ENCODE measurements around the gene CDH4.

Gene CDH4

DNA sequence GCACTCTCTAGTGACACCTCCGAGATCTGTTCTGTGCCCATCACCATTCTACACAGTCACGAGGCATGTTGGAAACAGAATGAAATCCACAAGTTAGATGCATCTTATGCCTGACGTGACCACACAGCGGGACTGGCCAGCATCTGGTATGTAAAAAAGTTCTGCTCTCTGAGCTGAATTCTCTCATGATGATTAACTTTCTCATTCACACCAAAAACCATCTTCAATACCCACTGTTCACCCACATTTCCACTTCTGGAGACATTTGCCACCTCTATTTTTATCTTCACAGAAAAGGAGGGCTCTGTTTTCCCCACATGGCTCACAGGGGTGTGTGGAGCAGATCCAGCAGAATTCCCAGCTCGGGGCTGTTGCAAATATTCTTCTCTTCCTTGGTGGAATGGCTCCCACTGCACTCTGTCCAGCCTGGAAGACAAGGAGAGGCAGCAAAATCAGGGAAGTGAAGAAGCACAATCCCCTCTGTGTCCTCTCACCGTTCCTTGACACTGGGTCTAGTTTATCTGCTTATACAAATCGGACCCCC is 510.2 kb downstream of the CDH4 start:
- no peak for DNase-seq

DNA sequence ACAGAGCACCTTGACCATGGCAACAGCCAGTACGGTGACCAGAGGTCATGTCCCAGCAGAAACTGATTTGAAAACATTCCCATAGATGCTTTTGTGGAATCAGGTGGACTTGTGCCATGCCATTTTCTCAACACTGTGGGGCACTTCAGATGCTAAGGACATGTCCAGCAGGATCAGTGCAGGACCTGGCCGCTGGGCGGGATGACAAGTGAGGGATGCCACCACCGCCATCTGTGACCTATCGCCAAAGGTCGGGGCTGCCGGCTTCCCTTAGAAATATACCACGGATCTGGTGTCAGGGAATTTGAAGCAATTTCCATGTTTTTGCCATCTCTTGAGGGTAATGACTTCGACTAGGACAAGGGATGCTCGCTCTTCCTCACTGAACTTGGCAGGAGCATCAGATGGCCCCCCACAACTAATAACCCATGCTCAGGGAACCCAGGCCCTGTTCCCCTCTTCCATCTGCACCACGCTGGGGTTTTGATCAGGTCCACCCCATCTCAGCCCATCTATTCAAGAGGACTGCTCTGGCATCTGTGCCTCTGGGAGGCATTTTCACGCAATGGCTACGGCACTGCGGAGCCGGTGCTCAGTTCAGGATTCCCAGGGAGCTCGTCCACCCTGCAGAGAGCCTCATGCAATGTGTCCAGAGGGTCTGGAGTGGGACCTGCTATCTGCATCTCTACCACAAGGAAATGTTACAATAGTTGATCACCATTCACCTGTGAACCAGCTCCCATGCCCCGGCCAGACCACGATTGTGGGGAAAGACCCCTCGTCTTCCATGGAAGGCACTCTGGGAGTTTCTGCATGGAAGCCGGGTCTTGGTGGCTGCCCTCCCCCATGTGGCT is 511.1 kb downstream of the CDH4 start:
- no peak for DNase-seq

DNA sequence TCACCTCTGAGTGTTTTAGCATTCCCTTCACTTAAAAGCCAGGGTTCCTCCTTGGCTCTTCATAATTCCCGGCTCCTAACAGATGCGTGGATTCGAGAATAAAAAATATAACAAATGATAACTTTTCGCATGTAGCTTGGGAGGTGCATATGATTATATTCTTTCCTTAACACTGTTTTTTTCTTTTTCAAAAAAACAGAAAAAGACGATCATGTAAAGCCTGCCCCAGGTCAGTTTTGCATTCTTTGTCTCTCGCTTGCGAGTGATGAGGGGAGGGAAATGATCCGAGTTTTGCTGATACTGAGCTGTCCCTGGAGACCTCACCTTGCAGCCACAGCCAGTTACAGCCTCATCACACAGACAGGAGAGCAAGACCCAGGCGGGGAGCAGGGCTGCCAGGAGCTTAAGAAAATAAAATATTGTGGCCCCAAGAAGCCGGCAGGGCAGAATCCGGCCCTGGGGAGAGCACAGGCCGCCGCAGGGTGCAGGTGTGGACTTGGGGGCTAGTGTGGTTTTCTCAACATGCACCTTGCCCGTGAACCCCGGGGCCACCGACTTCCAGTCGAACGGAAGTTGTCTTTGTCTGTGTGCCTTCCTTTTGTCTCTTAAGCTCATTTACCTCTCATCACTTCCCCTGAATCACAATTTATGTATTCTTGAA is 511.8 kb downstream of the CDH4 start:
- DNase-seq, result no peak

DNA sequence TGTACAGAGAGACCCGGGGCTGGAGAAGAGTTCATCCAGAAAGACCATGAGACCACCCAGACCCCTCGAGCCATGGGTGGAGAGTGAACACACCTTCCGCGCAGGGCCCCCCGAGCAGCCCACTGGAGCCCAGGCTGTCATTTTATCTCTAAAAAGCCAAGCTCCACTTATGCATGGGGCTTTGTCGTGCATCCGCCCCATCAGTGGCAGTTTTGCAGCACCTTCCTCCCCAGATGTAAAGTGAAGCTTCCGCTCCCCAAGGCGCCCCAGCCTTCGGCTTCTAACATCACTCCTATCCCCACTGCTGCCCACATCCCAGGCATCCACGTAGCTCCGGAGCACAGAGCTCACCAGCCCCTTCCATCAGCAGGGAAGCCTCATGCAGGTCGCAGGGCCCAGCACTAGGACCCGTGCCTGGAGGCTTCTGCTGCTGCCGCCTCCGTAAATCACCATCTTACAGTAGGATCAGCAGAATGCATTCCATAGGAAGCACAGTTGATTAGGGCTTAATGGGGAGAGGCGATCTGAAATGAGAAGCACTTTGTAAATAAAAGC is 512.5 kb downstream of the CDH4 start:
- no peak for DNase-seq

DNA sequence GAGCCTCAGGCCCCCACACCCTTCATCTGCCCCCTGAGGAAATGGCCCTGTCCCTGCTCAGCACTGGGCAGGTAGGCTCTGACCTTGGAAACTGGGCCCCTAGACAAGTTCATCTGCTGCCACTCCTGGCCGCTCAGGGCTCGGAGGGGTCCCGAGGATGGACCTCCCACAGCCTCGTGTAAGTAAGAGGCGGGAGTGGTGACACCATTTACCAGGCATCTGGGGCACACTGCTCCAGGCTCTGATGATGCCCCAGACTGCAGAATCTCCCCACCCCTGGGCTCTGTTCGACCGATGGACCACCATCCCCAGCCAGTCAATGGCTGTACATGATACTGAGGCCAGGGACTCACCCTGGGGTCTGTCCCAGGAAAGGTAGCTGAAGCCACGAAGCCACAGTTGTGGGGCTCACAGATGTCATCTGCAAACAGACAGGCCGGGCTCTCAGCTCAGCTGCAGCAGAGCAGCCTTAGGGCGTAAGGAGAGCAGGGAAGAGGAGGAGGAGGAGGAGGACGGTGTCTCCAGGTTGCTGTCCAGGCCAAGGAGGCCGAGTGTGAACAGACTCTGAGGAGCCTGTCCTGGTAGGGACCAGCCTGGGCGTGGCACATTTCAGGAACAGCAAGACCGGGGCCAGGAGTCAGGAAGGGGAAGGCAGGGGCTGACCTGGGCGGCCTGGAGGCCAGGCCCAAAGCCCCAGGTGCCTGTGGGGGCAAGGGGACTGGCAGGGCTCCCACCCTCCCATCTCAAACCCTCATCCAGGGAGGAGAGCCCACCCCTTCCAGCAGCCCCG is 513.2 kb downstream of the CDH4 start:
- DNase-seq, result no peak

DNA sequence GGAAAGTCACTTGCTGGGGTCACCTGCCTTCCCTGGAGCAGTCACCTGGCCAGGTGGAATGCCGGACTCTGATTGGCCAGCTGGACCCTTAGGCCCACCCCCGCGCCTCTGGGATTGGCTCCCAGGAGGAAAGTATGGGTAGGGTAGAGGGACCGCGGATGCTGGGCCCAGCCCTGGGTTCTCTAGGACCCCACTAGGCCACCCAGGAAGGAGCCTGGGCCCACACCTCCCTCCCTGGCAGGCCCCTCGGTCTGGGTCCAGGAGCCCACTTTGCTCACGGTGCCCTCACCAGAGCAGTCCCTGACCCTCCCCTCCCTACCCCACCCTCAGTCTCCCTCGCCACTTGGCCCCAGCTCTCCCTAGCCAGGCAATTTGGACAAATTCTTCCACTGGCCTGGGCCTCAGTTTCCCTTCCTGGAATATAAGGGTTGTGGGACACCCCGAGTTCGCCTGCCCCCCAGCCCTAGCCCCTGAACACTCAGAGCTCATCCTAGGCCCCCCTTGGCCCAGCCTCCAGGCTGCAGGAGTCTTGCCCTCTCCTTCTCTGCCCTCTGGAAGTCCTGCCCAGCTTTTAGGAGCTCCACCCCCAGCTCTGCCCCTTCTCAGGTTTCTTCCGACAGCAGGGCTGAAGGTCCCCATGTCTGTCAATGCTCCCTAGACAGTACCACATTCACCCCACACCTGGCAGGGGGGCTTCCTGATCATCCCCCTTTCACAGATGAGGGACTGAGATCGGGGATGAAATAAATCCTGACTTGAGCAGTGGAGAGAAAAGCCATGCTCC is 514.0 kb downstream of the CDH4 start:
- DNase-seq, result no peak

DNA sequence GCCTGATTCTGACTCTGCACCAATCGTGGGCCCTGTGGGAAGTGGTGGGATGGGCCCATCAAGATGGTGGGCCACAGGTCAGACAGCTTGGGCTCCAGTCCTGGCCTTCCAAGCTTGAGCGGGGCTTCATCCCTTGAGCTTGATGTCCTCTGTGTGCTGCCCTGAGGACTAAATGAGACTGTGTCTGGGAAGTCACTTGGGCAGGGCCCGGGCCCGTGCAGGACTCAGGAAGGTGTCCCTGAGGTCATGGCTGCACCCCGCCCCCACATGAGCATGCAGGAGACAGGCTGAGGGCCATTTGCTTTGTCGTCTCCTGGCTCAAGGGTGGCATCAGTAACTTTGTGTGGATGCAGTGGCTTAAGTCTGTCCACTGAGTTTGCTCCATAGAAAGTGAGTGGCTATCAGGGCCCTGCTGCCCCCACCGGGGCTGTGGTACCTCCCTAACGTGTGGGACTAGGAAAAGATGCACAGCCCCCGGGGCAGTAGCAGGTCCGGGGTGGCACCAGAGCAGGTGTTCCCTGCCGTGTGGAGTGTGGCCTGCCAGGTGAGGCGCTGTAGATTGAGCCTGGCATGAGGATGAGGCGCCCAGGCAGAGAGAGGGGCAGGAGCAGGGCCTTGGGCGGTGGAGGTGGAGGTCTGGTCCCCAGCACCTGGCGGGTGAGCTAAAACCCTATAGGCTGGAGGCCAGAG is 515.0 kb downstream of the CDH4 start:
- DNase-seq, result no peak

DNA sequence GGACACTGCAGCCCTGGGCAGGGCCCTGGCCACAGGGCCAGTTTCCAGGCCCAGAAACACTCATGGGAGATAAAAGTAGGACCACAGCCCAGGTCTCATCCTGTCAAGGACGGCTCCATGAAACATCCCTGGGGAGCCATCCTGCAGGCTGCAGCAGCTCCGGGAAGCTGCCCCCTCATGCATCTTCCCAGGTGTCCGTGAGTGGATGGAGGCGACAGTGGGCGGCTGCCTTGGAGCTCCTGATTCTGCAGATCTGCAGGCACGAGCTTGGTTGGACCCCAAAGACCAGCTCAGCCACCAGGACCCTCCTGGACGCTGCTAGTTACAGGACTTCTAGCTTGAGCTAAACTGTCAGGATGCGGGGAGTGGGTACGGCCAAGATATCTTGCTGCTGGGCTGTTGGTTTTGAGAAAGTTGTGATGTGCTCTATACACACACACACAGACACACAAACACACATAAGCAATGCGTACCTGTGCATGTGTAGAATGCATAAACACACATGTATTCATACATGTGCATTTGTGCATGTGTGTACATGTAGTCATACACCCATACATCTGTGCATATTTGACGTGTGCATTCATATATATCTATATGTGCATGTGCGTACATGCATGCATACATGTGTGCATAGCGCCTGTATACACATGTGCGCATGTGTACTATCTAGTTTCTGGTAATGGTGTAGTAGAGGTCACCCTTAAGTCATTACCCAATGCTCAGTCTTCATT is 515.9 kb downstream of the CDH4 start:
- DNase-seq, result no peak

DNA sequence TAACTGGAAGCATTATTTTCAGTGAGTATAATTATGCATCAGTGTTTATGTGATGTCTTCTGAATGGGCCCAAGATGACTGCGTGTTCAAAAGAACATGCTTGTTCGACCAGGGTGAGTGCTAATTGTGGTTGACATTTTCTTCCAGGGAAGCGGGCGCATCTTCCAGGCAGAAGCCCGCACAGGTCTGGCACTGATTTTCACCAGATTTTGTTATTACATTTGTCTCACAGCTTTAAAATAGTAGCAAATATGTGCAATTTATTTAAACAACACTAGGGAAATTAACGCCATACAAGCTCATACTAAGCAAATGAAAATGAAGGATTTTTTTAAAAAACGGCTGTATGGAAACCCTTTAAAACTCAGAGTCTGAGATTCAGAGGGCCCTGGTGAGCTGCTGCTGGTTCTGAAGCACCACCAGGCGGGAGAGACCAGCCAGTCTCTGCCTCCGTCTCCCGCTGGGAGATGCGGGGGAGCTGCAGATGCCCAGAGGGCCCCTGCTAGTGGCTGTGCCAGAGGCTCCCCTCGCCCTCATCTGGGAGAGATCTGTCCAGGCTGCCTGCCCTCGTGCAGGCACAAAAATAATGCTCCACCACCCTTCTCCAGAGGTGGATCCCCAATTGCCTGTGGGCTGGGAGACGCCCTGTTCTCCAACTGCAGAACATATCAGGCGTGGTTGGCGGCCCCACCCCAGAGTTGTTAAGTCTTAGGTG is 516.7 kb downstream of the CDH4 start:
- DNase-seq, result no peak

DNA sequence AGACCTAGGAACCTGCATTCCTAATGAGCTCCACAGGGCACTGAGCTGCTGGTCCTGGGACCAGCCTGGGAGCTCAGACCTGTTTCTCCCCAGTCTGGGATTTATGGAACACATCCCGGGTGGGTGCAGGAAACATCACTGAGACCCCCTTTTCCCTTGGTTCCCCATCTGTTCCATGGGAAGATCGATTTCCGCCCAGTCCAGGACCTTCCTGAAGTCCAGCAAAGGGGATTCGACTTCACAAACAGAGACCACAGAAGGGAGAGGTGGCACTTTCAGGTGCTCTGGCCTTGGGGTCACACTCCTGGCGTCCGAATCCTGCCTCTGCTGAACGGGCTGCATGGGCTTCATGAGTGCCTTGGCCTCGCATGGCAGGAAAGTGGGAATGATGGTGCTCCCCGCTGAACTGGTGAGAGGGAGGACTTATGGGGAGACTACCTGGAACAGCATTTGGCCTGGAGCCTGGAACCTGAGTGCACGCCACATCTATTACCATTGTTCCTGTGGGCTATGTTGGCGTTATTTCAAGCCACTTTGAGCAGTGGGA is 517.3 kb downstream of the CDH4 start:
- no peak for DNase-seq

DNA sequence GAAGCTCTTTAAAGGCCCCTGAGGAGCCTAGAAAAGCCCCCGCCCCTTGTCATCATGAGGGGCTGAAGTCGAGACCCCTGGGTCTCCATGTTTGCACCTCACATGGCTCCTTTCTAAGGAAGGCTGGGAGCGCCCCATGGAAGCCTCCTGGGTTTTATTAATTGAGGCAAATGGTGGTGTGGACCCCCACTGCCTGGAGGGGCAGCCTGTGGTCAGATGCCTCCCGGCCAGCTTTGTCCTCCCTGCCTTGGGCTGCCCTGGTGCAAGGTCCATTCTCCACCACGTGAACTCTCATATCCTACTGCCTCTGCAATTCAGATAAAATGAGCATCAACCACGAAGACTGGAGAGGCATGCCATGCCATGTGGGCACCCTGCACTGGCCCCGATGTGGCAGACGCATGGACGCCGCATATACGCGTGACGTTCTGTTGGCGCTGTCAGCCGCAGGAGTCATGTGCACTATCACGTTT is 518.1 kb downstream of the CDH4 start:
- no peak for DNase-seq

DNA sequence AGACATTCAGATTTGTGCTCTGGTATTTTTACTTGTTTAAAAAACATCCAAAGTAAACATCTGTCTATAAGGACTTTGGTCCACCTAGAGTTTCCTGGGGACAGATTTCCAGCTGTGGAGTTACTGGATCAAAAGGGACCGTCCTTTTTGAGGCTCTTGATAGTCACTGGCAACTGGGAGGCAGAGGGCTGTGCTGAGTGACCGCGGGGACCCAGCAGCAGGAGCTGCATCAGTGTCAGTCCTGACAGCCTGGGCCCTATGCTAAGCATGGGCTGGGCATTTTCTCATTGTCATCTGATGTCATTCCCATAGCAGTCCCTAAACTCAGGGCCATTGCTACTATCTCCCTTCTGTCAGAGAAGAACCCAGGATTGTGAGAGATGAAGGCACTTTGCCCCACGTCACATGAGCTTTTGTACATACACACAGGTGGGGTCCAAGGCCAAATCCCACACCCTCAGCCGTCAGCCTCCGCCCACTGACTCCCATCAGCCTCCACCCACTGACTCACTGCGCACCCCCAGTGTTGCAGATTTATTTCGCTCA is 519.8 kb downstream of the CDH4 start:
- DNase-seq, result no peak

DNA sequence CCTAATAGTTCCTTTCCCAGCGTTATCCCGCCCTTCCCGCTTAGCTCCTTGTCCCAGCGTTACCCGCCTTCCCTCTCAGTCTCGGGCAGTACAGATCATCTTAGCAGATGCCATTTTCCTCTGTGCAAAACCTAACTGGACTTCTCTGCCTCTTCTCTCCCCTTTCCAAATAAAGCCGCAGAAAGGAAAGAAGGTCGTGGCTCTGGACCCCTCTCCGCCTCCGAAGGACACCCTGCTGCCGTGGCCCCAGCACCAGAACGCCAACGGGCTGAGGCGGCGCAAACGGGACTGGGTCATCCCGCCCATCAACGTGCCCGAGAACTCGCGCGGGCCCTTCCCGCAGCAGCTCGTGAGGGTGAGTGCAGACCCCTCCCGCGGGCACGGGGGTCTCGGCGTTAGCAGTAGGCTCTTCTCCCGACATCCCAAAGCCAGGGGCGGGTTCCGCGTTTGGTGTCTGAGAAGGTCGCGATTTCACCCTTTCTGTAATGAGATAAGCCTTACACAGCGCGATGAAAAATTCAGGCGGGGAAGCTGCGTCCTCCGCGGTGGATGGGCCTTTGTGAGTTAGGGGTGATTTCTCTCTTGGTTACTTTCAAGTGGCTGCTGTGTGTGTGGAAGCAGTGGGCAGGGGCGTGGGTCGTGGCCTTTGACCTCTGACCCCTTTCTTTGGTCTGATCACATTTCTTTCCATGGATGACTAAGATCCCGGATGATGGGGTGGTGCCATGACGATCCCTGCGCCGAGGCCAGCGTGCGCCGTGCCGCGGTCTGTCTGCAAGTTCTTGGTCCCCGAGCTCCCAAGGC is 521.0 kb downstream of the CDH4 start:
- no peak for DNase-seq

DNA sequence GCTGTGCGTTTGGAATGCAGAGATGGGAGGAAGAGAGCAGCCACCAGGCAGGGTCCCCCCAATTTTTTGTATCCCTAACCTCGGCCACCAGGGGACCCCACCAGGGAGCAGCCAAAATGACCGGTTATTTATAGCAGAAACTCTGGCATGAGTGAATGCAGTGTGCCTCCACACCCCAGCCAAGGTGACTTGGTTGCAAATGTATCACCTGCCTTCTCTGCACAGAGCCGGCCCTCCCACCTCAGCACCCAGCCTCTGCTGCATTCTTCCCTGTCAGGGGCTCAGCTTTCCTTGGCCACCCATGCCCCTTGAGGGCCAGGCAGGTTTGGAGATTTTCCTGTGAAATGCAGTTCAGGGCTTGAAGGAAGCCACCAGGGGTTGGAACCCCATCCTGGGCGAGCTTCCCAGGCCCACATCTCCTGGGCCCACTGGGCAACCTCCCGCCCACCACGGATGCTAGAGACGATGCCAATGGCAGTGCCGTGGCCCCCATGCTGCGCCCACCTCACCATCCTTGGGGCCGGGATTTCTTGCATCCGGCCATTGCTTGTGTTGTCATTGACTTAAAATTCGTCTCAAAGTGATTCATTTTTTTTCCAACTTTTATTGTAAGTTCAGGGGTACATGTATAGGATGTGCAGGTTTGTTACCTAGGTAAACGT is 522.0 kb downstream of the CDH4 start:
- DNase-seq, result no peak

DNA sequence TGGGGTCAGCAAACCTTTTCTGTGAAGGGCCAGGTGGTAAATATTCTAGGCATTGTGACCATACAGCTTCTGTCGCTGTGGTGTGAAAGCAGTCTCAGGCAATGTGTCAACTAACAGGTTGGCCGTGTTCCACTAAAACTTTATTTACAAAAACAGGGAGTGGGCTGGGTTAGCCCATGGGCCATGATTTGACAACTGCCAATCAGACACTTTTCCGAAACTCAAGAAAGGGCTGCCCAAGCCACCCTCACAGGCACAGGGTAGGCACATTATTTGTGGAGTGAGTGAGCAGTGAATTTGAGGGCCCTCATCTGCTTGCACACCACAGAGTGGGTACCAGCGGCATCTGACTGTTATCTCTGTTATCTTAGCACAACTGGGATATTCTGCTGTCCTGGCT is 523.4 kb downstream of the CDH4 start:
- DNase-seq, result no peak

DNA sequence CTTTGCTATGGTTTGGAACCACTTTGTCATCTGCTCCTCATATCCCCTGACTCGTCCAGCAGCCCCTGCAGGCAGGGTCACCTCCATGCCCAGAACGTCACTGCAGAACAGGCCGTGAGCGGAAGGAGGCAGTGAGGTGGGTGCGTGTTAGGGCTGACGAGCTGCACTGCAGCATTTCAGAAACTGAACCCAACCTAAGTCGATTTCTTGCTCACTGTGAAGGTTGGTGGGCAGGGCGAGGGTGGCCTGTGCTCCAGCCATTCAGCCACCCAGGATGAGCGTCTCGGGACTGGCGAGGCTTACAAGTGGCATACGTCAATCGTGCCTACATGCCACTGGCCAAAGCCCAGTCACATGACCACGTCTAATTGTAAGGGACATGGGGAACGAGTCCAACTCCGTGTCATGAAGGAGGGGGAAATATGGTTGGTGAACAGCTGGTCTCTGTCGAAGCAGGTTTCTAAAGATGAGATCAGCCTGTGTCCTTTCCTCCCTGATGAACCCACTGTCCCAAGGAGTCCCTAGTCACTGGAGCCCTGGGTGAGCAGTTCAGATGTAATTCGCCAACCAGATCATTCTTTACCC is 524.5 kb downstream of the CDH4 start:
- DNase-seq, result no peak

DNA sequence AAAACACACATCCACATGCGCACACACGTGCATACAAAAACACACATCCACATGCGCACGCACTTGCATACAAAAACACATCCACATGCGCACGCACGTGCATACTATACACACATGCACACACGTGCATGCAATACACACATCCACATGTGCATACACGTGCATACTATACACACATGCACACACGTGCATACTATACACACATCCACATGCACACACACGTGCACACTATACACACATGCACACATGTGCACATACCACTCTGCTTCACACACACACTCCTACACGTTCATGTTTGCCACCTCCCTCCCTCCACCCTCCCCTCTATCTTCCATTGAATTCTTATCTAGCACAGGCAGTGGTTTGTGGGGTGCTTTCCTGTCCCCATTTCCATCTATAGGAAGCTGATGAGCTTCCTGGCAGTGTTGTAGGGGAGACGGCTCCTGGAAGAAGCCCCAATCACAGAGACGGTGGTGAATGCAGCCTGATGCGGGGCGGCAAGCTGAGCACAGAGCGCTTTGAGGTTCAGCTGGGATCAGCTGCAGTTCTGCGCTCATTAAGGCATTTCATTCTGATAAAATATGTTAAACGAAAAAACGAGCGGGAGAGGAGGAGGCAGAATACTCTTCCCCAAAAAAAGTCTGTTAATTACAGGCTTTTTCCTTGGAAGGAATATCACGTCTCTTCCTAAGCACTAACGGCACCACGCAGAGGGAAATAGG is 525.9 kb downstream of the CDH4 start:
- no peak for DNase-seq
